ENCODE measurements around the gene PKM. TPM values are rescaled to one million over a fixed set of nuclear protein-coding genes. Genes with fewer than 3 reads are reported as not detected.
A peak's percentile ranks its signal among the peaks of the same experiment; 100 is the strongest.

Gene PKM
- total RNA-seq, 1 donor from 2014 or later, result 452 TPM

DNA sequence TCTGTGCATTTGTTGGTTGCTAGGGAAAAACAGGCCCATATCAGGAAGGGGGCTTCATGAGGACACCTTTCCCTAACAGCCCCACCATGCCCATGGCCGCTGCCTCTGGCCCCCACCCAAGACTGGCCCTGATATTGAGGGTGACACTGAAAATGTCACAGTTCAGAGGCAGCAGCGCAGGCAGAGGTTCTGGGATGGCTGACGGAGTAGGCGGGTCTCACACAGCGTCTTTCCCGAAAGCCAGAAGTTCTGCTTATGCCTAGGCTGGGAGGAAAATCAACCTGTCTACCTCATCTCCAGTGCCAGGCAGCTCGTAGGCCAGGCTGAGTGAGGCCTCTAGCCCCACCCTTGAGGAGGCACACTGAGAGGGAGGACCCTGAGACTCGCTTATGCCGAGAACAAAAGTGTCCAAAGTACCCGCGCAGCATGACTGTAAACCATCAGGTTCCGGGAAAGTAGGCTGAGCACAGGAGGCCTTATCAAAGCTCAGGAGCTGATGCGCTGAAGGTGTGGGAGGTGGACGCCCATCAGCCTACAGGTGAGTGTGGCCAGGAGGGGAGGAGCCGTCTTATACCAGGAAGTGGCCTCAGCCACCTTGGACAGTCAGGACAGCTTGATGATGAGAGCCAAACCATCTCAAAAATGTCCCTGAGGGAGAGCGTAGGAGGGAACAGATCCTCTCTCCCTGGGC lies 60.9 kb downstream of the PKM start:
- Mint-ChIP-seq H3K27ac (peak overlapping the region; percentile 25), H3K4me3 (no peak overlapping the region), H3K9me3 (no peaks in the 10 kb centered on the region), H3K27me3 (ENCODE audit: low read depth) (no peaks in the 10 kb centered on the region), H3K36me3 (no peaks in the 10 kb centered on the region), H3K4me1 (peaks cover 43% of the 10 kb centered on the region)
- DNase-seq (ENCODE audit: low spot score in 2 of 2, unreplicated experiment in 2 of 2), result no peak
- TF ChIP-seq CTCF (IDR thresholded peaks at IDR 0.05; ENCODE audit: unreplicated experiment), result no peak

- no peak overlapping the region for H3K4me3 Mint-ChIP-seq
Observed at GRCh38 chr15:72169236-72169920, 61.6 kb downstream of the PKM start.

DNA sequence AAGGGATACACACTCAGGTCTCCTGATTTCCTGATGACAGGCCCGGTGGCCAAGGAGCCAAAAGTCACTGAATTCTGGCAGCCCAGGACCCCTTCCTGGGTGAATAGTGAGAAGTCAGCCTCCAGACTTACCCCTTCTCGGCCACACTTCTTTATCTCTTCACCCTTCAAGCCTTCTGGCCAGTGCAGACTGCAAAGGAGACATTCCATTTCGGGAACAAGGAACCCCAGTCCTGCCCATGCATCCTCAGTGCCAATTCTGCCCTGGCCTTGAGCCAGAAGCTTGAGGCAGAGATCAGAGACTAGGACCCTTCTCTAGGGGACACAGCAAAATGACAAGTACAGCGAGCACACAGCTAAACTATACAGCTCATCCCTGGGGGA lies 62.2 kb downstream of the PKM start:
- H3K36me3 Mint-ChIP-seq, result no peaks in the 10 kb centered on the region
- H3K27ac Mint-ChIP-seq, result peak overlapping the region; percentile 94
- no peaks in the 10 kb centered on the region for H3K9me3 Mint-ChIP-seq
- peaks cover 36% of the 10 kb centered on the region for H3K4me1 Mint-ChIP-seq
- TF ChIP-seq CTCF (IDR thresholded peaks at IDR 0.05; ENCODE audit: unreplicated experiment), result no peak
- no peaks in the 10 kb centered on the region for H3K27me3 Mint-ChIP-seq (ENCODE audit: low read depth)
- H3K4me3 Mint-ChIP-seq, result no peak overlapping the region
- DNase-seq (ENCODE audit: low spot score in 2 of 2, unreplicated experiment in 2 of 2), result no peak

More at GRCh38 chr15:72169236-72169920, 61.6 kb downstream of the PKM start:
- H3K4me1 Mint-ChIP-seq, result peaks cover 41% of the 10 kb centered on the region
- H3K36me3 Mint-ChIP-seq, result no peaks in the 10 kb centered on the region
- DNase-seq (ENCODE audit: low spot score in 2 of 2, unreplicated experiment in 2 of 2), result no peak
- no peaks in the 10 kb centered on the region for H3K27me3 Mint-ChIP-seq (ENCODE audit: low read depth)
- TF ChIP-seq CTCF (IDR thresholded peaks at IDR 0.05; ENCODE audit: unreplicated experiment), result no peak
- peak overlapping the region; percentile 94 for H3K27ac Mint-ChIP-seq
- no peaks in the 10 kb centered on the region for H3K9me3 Mint-ChIP-seq

- no peaks in the 10 kb centered on the region for H3K27me3 Mint-ChIP-seq (ENCODE audit: low read depth)
- DNase-seq (ENCODE audit: low spot score in 2 of 2, unreplicated experiment in 2 of 2), result peak in 1 of 2 experiments; percentile 59
- peak overlapping the region; percentile 94 for H3K27ac Mint-ChIP-seq
- H3K9me3 Mint-ChIP-seq, result no peaks in the 10 kb centered on the region
- H3K36me3 Mint-ChIP-seq, result no peaks in the 10 kb centered on the region
- peak overlapping the region; percentile 24 for H3K4me3 Mint-ChIP-seq
- TF ChIP-seq CTCF (IDR thresholded peaks at IDR 0.05; ENCODE audit: unreplicated experiment), result no peak
- peaks cover 36% of the 10 kb centered on the region for H3K4me1 Mint-ChIP-seq
Observed at GRCh38 chr15:72168131-72168807, 62.7 kb downstream of the PKM start.

- Mint-ChIP-seq H3K9me3 (no peaks in the 10 kb centered on the region), H3K4me1 (peaks cover 36% of the 10 kb centered on the region), H3K27ac (peak overlapping the region; percentile 69), H3K36me3 (no peaks in the 10 kb centered on the region), H3K27me3 (ENCODE audit: low read depth) (no peaks in the 10 kb centered on the region), H3K4me3 (no peak overlapping the region)
- TF ChIP-seq CTCF (IDR thresholded peaks at IDR 0.05; ENCODE audit: unreplicated experiment), result no peak
- DNase-seq (ENCODE audit: low spot score in 2 of 2, unreplicated experiment in 2 of 2), result no peak
Observed at GRCh38 chr15:72167445-72167844, 63.5 kb downstream of the PKM start.

Measured in mesothelial cell of epicardium (in vitro differentiated cells).